ENCODE data around the gene MDP1. TPM values are rescaled to one million over a fixed set of nuclear protein-coding genes. Genes with fewer than 3 reads are reported as not detected.
A peak's percentile ranks its signal among the peaks of the same experiment; 100 is the strongest.

MDP1 gene
- polyA plus RNA-seq, 4 donors = 18.8 to 31.1 (median 21.4) TPM

- Histone ChIP-seq H3K36me3 (ENCODE audit: control insufficient read depth in 3 of 3, insufficient read depth in 2 of 3, low read depth in 1 of 3, low read length in 3 of 3) (peaks cover 7 to 58% (median 10%) of the 10 kb centered on the region in 3 donors), H3K27ac (ENCODE audit: low read depth in 1 of 3, low read length in 2 of 3) (peak overlapping the region in 2 of 3 donors; percentile 67 to 78)
- WGBS, 3 donors = 25 to 71% (median 68%) methylated on average over 28 to 30 of the region's 30 CpGs
Measured at GRCh38 chr14:24172261-24172860, 43.5 kb downstream of the MDP1 start.

GRCh38 chr14:24171422-24172260, 44.2 kb downstream of the MDP1 start, which contains the start of gene REC8:
Gene REC8, plus strand, starts transcription at chr14:24172080. Its CDS starts 473 bp downstream, at chr14:24172553.
- H3K27me3 ChIP-seq (ENCODE audit: control insufficient read depth in 3 of 3, insufficient read depth in 3 of 3, low read length in 3 of 3) = no peaks in the 10 kb centered on the region
- peaks cover 3 to 58% (median 6%) of the 10 kb centered on the region in 3 donors for H3K36me3 ChIP-seq (ENCODE audit: control insufficient read depth in 3 of 3, insufficient read depth in 2 of 3, low read depth in 1 of 3, low read length in 3 of 3)
- 6 to 52% (median 34%) methylated on average over 62 to 63 of the region's 63 CpGs for WGBS, 3 donors
- peak; percentile 66 to 98 for DNase-seq
- peaks cover 0 to 29% (median 0%) of the 10 kb centered on the region in 3 donors for H3K4me1 ChIP-seq (ENCODE audit: control insufficient read depth in 3 of 3, insufficient read depth in 2 of 3, low read depth in 1 of 3, low read length in 2 of 3)
- no peaks in the 10 kb centered on the region for H3K9me3 ChIP-seq (ENCODE audit: control insufficient read depth in 2 of 2, insufficient read depth in 1 of 2, low read depth in 1 of 2, low read length in 1 of 2)
- peak within 1 kb of the TSS in 2 of 3 donors; percentile 67 to 78 for H3K27ac ChIP-seq (ENCODE audit: low read depth in 1 of 3, low read length in 2 of 3)
- H3K4me3 ChIP-seq (ENCODE audit: low read depth in 1 of 3, low read length in 3 of 3) = peak within 1 kb of the TSS in 2 of 3 donors; percentile 18 to 71
- no peak for FAIRE-seq

More at GRCh38 chr14:24172261-24172860, 43.5 kb downstream of the MDP1 start:
- FAIRE-seq (no peak), DNase-seq (peak in 1 of 2 donors; percentile 60)
- Histone ChIP-seq H3K27me3 (ENCODE audit: control insufficient read depth in 3 of 3, insufficient read depth in 3 of 3, low read length in 3 of 3) (no peaks in the 10 kb centered on the region), H3K4me3 (ENCODE audit: low read depth in 1 of 3, low read length in 3 of 3) (peak overlapping the region in 2 of 3 donors; percentile 18 to 71), H3K9me3 (ENCODE audit: control insufficient read depth in 2 of 2, insufficient read depth in 1 of 2, low read depth in 1 of 2, low read length in 1 of 2) (no peaks in the 10 kb centered on the region), H3K4me1 (ENCODE audit: control insufficient read depth in 3 of 3, insufficient read depth in 2 of 3, low read depth in 1 of 3, low read length in 2 of 3) (peaks cover 0 to 36% (median 0%) of the 10 kb centered on the region in 3 donors)

- DNase-seq (no peak), FAIRE-seq (no peak)
- Histone ChIP-seq H3K9me3 (ENCODE audit: control insufficient read depth in 2 of 2, insufficient read depth in 1 of 2, low read depth in 1 of 2, low read length in 1 of 2) (no peaks in the 10 kb centered on the region), H3K27me3 (ENCODE audit: control insufficient read depth in 3 of 3, insufficient read depth in 3 of 3, low read length in 3 of 3) (no peaks in the 10 kb centered on the region), H3K36me3 (ENCODE audit: control insufficient read depth in 3 of 3, insufficient read depth in 2 of 3, low read depth in 1 of 3, low read length in 3 of 3) (peaks cover 17 to 60% (median 23%) of the 10 kb centered on the region in 3 donors), H3K4me3 (ENCODE audit: low read depth in 1 of 3, low read length in 3 of 3) (no peak overlapping the region), H3K4me1 (ENCODE audit: control insufficient read depth in 3 of 3, insufficient read depth in 2 of 3, low read depth in 1 of 3, low read length in 2 of 3) (peaks cover 0 to 10% (median 6%) of the 10 kb centered on the region in 3 donors), H3K27ac (ENCODE audit: low read depth in 1 of 3, low read length in 2 of 3) (no peak overlapping the region)
- 85 to 93% (median 86%) methylated on average over 3 of the region's 3 CpGs for WGBS, 3 donors
Measured at GRCh38 chr14:24167469-24168114, 48.3 kb downstream of the MDP1 start.

GRCh38 chr14:24165785-24166184, 50.1 kb downstream of the MDP1 start:
- H3K4me1 ChIP-seq (ENCODE audit: control insufficient read depth in 3 of 3, insufficient read depth in 2 of 3, low read depth in 1 of 3, low read length in 2 of 3) = peaks cover 0 to 8% (median 6%) of the 10 kb centered on the region in 3 donors
- 92 to 96% (median 94%) methylated on average over 5 of the region's 5 CpGs for WGBS, 3 donors
- no peak overlapping the region for H3K27ac ChIP-seq (ENCODE audit: low read depth in 1 of 3, low read length in 2 of 3)
- peaks cover 17 to 66% (median 23%) of the 10 kb centered on the region in 3 donors for H3K36me3 ChIP-seq (ENCODE audit: control insufficient read depth in 3 of 3, insufficient read depth in 2 of 3, low read depth in 1 of 3, low read length in 3 of 3)
- no peak overlapping the region for H3K4me3 ChIP-seq (ENCODE audit: low read depth in 1 of 3, low read length in 3 of 3)
- DNase-seq (no peak), FAIRE-seq (no peak)
- H3K27me3 ChIP-seq (ENCODE audit: control insufficient read depth in 3 of 3, insufficient read depth in 3 of 3, low read length in 3 of 3) = no peaks in the 10 kb centered on the region
- no peaks in the 10 kb centered on the region for H3K9me3 ChIP-seq (ENCODE audit: control insufficient read depth in 2 of 2, insufficient read depth in 1 of 2, low read depth in 1 of 2, low read length in 1 of 2)

- 80 to 89% (median 86%) methylated on average over 14 of the region's 14 CpGs for WGBS, 3 donors
- H3K9me3 ChIP-seq (ENCODE audit: control insufficient read depth in 2 of 2, insufficient read depth in 1 of 2, low read depth in 1 of 2, low read length in 1 of 2) = no peaks in the 10 kb centered on the region
- peaks cover 17 to 76% (median 25%) of the 10 kb centered on the region in 3 donors for H3K36me3 ChIP-seq (ENCODE audit: control insufficient read depth in 3 of 3, insufficient read depth in 2 of 3, low read depth in 1 of 3, low read length in 3 of 3)
- H3K27me3 ChIP-seq (ENCODE audit: control insufficient read depth in 3 of 3, insufficient read depth in 3 of 3, low read length in 3 of 3) = no peaks in the 10 kb centered on the region
- no peak for FAIRE-seq
- H3K4me3 ChIP-seq (ENCODE audit: low read depth in 1 of 3, low read length in 3 of 3) = no peak overlapping the region
- H3K4me1 ChIP-seq (ENCODE audit: control insufficient read depth in 3 of 3, insufficient read depth in 2 of 3, low read depth in 1 of 3, low read length in 2 of 3) = peaks cover 0 to 15% (median 6%) of the 10 kb centered on the region in 3 donors
- no peak overlapping the region for H3K27ac ChIP-seq (ENCODE audit: low read depth in 1 of 3, low read length in 2 of 3)
- no peak for DNase-seq
Measured at GRCh38 chr14:24164518-24164991, 51.3 kb downstream of the MDP1 start.

Other genes starting within 250 kb of the MDP1 start
- gene DHRS4L2, start 227.1 kb downstream of the MDP1 start, polyA plus RNA-seq = 100 to 1,000 TPM in 3 of 4 donors, 10 to 100 TPM in 1; 34.8 to 162 (median 107) TPM
- gene CARMIL3, start 164.1 kb downstream of the MDP1 start, polyA plus RNA-seq = 1 to 10 TPM in 2 of 4 donors, under 1 TPM in 2; 0.81 to 1.4 (median 1.1) TPM
- 10 to 100 TPM in 1 of 4 donors, 1 to 10 TPM in 2, under 1 TPM in 1; 0.03 to 10.7 (median 4.2) TPM for gene CPNE6, start 144.5 kb downstream of the MDP1 start, polyA plus RNA-seq
- gene PCK2, start 121.8 kb downstream of the MDP1 start, polyA plus RNA-seq = 100 to 1,000 TPM; 197 to 870 (median 304) TPM
- 100 to 1,000 TPM in 2 of 4 donors, 10 to 100 TPM in 2; 72.1 to 122 (median 93.3) TPM for gene DCAF11, start 101.3 kb downstream of the MDP1 start, polyA plus RNA-seq
- 1 to 10 TPM; 1.5 to 4.0 (median 2.7) TPM for gene NRL, start 101.1 kb downstream of the MDP1 start, polyA plus RNA-seq
- 1 to 10 TPM; 2.4 to 5.8 (median 4.1) TPM for gene FITM1, start 85.4 kb downstream of the MDP1 start, polyA plus RNA-seq
- 100 to 1,000 TPM; 307 to 576 (median 467) TPM for gene PSME1, start 79.9 kb downstream of the MDP1 start, polyA plus RNA-seq
- gene EMC9, start 74.5 kb downstream of the MDP1 start, polyA plus RNA-seq = 10 to 100 TPM; 27.2 to 74.7 (median 41.3) TPM
- gene PSME2, start 69.5 kb downstream of the MDP1 start, polyA plus RNA-seq = 100 to 1,000 TPM; 175 to 997 (median 644) TPM
- 10 to 100 TPM; 33.7 to 83.0 (median 48.9) TPM for gene RNF31, start 68.6 kb downstream of the MDP1 start, polyA plus RNA-seq
- 10 to 100 TPM; 36.9 to 90.9 (median 63.3) TPM for gene IRF9, start 54.8 kb downstream of the MDP1 start, polyA plus RNA-seq
- 100 to 1,000 TPM in 1 of 4 donors, 10 to 100 TPM in 3; 23.0 to 135 (median 40.7) TPM for gene REC8, start 44.0 kb downstream of the MDP1 start, polyA plus RNA-seq
- gene IPO4, start 27.2 kb downstream of the MDP1 start, polyA plus RNA-seq = 10 to 100 TPM in 2 of 4 donors, 1 to 10 TPM in 2; 3.2 to 24.4 (median 12.5) TPM
- 10 to 100 TPM in 2 of 4 donors, 1 to 10 TPM in 2; 6.9 to 56.1 (median 23.9) TPM for gene TM9SF1, start 20.6 kb downstream of the MDP1 start, polyA plus RNA-seq
- gene TSSK4, start 10.4 kb downstream of the MDP1 start, polyA plus RNA-seq = 1 to 10 TPM in 1 of 4 donors, under 1 TPM in 1, not detected in 2; 0.04 to 6.9 TPM
- 100 to 1,000 TPM in 1 of 4 donors, 10 to 100 TPM in 3; 70.0 to 121 (median 94.9) TPM for gene CHMP4A, start 2.6 kb downstream of the MDP1 start, polyA plus RNA-seq
- 100 to 1,000 TPM; 182 to 225 (median 205) TPM for gene NEDD8, start 16.3 kb upstream of the MDP1 start, polyA plus RNA-seq
- 10 to 100 TPM; 57.4 to 94.1 (median 76.0) TPM for gene GMPR2, start 16.9 kb upstream of the MDP1 start, polyA plus RNA-seq
- 10 to 100 TPM; 33.0 to 42.4 (median 35.8) TPM for gene TINF2, start 26.6 kb upstream of the MDP1 start, polyA plus RNA-seq
- 1 to 10 TPM; 1.5 to 3.4 (median 1.7) TPM for gene TGM1, start 47.1 kb upstream of the MDP1 start, polyA plus RNA-seq
- 10 to 100 TPM; 25.3 to 58.6 (median 36.0) TPM for gene RABGGTA, start 55.5 kb upstream of the MDP1 start, polyA plus RNA-seq
- gene DHRS1, start 83.7 kb upstream of the MDP1 start, polyA plus RNA-seq = 10 to 100 TPM; 45.2 to 95.7 (median 66.5) TPM
- 10 to 100 TPM in 3 of 4 donors, 1 to 10 TPM in 1; 9.7 to 22.5 (median 16.0) TPM for gene NOP9, start 83.8 kb upstream of the MDP1 start, polyA plus RNA-seq
- 100 to 1,000 TPM in 2 of 4 donors, 10 to 100 TPM in 2; 31.2 to 273 (median 139) TPM for gene CIDEB, start 91.9 kb upstream of the MDP1 start, polyA plus RNA-seq
- gene LTB4R2, start 94.1 kb upstream of the MDP1 start, polyA plus RNA-seq = 1 to 10 TPM in 3 of 4 donors, under 1 TPM in 1; 0.89 to 4.7 (median 2.3) TPM
- gene LTB4R, start 95.4 kb upstream of the MDP1 start, polyA plus RNA-seq = 10 to 100 TPM in 2 of 4 donors, 1 to 10 TPM in 2; 5.1 to 37.0 (median 15.8) TPM
- gene ADCY4, start 119.0 kb upstream of the MDP1 start, polyA plus RNA-seq = 10 to 100 TPM in 1 of 4 donors, 1 to 10 TPM in 3; 3.4 to 16.4 (median 6.1) TPM
- 10 to 100 TPM; 16.7 to 58.6 (median 33.6) TPM for gene RIPK3, start 123.9 kb upstream of the MDP1 start, polyA plus RNA-seq
- gene NFATC4, start 152.1 kb upstream of the MDP1 start, polyA plus RNA-seq = 10 to 100 TPM; 11.2 to 45.1 (median 29.1) TPM
- gene NYNRIN, start 182.9 kb upstream of the MDP1 start, polyA plus RNA-seq = 10 to 100 TPM in 1 of 4 donors, 1 to 10 TPM in 1, under 1 TPM in 2; 0.22 to 53.2 (median 3.9) TPM
- 1 to 10 TPM in 2 of 4 donors, under 1 TPM in 1, not detected in 1; 0.27 to 4.8 (median 1.9) TPM for gene CBLN3, start 213.6 kb upstream of the MDP1 start, polyA plus RNA-seq
- 10 to 100 TPM; 21.3 to 75.6 (median 36.4) TPM for gene KHNYN, start 213.9 kb upstream of the MDP1 start, polyA plus RNA-seq
- 10 to 100 TPM; 41.4 to 52.6 (median 50.2) TPM for gene SDR39U1, start 226.7 kb upstream of the MDP1 start, polyA plus RNA-seq

Measured in small intestine (tissue), 7 donors.